Effector memory CD4-positive, alpha-beta T cell (primary cell): ENCODE measurements around the gene MIER2.

Source experiments
- DNase-seq, 3 donors: peaks; one replicate each; pipeline ENCODE4 v3.0.0-alpha.2; 2020
- H3K27ac ChIP-seq: 2 replicates; pipeline ENCODE4 v1.7.0; 2013; ENCODE audit warnings: mild to moderate bottlenecking, low read length, moderate library complexity; ENCODE audit not compliant: insufficient read depth, poor library complexity, severe bottlenecking
- H3K27me3 ChIP-seq: replicated peaks from 2 replicates; pipeline ENCODE4 v1.7.0; 2013; ENCODE audit warnings: mild to moderate bottlenecking, low read length; ENCODE audit not compliant: insufficient read depth, control insufficient read depth, poor library complexity, severe bottlenecking
- H3K36me3 ChIP-seq: 2 replicates; pipeline ENCODE4 v1.7.0; 2013; ENCODE audit warnings: mild to moderate bottlenecking, low read length, moderate library complexity; ENCODE audit not compliant: control insufficient read depth, insufficient read depth
- H3K4me1 ChIP-seq: 2 replicates; pipeline ENCODE4 v1.7.0; 2013; ENCODE audit warnings: low read length, mild to moderate bottlenecking; ENCODE audit not compliant: control insufficient read depth, insufficient read depth, poor library complexity, severe bottlenecking
- H3K4me3 ChIP-seq: 2 replicates; pipeline ENCODE4 v1.7.0; 2013; ENCODE audit warnings: low read length, low read depth, mild to moderate bottlenecking; ENCODE audit not compliant: insufficient read depth, poor library complexity, severe bottlenecking
- H3K9me3 ChIP-seq: 2 replicates; pipeline ENCODE4 v1.7.0; 2013; ENCODE audit warnings: mild to moderate bottlenecking, low read length, moderate library complexity; ENCODE audit not compliant: control insufficient read depth

The MIER2 gene

GRCh38 chr19:322616-323015 lies 22.0 kb downstream of the MIER2 start:
- Histone ChIP-seq H3K27ac (no peak overlapping the region), H3K36me3 (peaks cover 29% of the 10 kb centered on the region), H3K4me1 (no peaks in the 10 kb centered on the region), H3K9me3 (no peaks in the 10 kb centered on the region), H3K4me3 (no peak overlapping the region), H3K27me3 (no peaks in the 10 kb centered on the region)
- no peak for DNase-seq

DNA sequence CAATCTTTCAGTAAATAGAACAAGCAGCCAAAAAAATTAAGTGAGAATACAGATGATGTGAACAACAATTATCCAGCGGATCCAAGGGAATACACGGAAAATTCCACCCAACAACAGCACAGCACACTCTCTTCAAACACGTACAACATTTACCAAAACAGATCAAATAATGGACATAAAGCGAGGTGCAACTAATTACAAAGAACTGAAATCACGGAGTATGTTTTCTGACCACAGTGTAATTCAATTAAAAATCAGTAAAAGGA lies 26.2 kb downstream of the MIER2 start:
- no peak overlapping the region for H3K27ac ChIP-seq
- H3K4me1 ChIP-seq, result no peaks in the 10 kb centered on the region
- no peak for DNase-seq
- no peak overlapping the region for H3K4me3 ChIP-seq
- H3K9me3 ChIP-seq, result no peaks in the 10 kb centered on the region
- H3K36me3 ChIP-seq, result peaks cover 9% of the 10 kb centered on the region
- H3K27me3 ChIP-seq, result no peaks in the 10 kb centered on the region

- DNase-seq, result no peak
- no peaks in the 10 kb centered on the region for H3K9me3 ChIP-seq
- peaks cover 12% of the 10 kb centered on the region for H3K36me3 ChIP-seq
- H3K27me3 ChIP-seq, result no peaks in the 10 kb centered on the region
- no peak overlapping the region for H3K4me3 ChIP-seq
- no peaks in the 10 kb centered on the region for H3K4me1 ChIP-seq
- H3K27ac ChIP-seq, result no peak overlapping the region
These were observed 26.7 kb downstream of the MIER2 start for GRCh38 chr19:317710-318508.

DNA sequence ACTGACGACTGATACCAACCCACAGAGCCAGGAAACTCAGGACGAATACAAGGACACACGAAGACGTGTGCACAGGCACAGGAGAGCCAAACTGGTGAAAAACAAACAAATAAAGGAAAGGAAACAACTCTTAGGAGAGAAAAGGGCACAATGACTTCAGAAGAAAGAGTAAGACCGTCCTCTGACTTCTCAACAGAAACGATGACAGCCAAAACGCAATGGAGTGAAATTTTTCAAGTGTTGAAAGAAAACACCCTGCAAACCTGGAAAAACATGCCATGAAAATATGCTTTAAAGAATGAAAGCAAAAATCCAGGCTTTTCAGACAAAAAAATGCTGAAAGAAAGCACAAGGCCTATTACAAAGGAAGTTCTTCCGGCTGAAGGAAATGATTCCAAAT lies 28.8 kb downstream of the MIER2 start:
- no peak for DNase-seq
- no peaks in the 10 kb centered on the region for H3K4me1 ChIP-seq
- H3K9me3 ChIP-seq, result no peaks in the 10 kb centered on the region
- no peaks in the 10 kb centered on the region for H3K27me3 ChIP-seq
- no peak overlapping the region for H3K27ac ChIP-seq
- H3K4me3 ChIP-seq, result no peak overlapping the region
- H3K36me3 ChIP-seq, result peaks cover 16% of the 10 kb centered on the region

DNA sequence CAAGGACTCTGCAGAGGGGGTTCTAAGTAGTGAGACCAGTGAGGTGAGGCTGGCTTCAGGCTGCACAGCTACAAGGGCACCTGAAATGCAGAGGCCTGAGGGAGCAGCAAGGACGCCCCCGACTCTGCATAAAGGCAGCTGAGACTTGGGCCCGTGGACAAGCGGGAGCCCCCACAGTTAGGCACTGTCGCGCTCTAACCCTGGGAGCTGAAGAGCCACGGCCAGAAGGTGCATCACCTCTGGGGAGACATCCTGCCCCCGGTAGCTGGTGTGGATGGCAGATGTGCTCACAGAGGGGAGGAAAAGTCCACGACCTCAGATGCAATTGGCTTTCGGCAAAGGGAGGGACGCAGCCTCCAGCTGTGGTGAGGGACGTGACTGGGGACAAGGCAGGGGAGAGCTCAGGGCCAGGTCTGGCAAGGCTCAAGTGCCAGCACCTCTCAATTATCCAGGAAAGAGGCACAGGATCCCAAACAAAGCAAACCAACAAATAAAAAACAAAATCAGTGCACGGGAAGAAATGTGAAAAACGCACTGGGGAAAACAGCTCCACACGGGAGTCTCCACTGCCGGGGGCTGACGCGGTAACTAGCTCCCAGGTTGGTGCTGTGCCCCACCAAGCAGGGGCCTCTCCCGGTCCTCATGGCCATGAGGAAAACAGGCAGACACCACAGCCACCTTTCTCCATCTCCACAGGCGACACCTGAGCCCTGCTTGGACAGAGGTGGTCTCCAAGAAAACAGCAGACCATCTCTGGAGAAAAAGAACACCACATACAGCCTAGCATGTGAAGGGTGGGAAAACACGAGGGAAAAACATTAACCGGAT lies 30.4 kb downstream of the MIER2 start:
- no peak for DNase-seq
- Histone ChIP-seq H3K36me3 (peaks cover 17% of the 10 kb centered on the region), H3K4me3 (no peak overlapping the region), H3K27me3 (no peaks in the 10 kb centered on the region), H3K27ac (no peak overlapping the region), H3K9me3 (no peaks in the 10 kb centered on the region), H3K4me1 (no peaks in the 10 kb centered on the region)

GRCh38 chr19:313169-313987 lies 31.2 kb downstream of the MIER2 start:
- Histone ChIP-seq H3K27ac (no peak overlapping the region), H3K4me1 (no peaks in the 10 kb centered on the region), H3K36me3 (peaks cover 17% of the 10 kb centered on the region), H3K4me3 (no peak overlapping the region), H3K9me3 (no peaks in the 10 kb centered on the region), H3K27me3 (no peaks in the 10 kb centered on the region)
- no peak for DNase-seq

DNA sequence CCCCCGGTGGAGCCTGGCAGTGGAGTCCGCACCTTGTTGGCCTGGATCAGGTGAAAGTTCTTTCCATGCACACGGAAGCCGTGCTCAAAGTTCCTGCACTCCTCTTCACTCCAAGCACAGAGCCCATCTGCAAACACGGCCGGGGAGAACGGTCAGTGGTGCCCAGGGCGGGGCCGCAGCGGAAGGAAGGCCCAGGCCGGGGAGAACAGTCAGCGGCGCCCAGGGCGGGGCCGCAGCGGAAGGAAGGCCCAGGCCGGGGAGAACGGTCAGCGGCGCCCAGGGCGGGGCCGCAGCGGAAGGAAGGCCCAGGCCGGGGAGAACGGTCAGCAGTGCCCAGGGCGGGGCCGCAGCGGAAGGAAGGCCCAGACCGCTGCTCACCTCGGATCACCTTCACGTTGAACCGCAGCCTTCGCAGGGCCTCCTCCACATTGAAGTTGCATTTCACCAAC lies 32.8 kb downstream of the MIER2 start:
- H3K4me3 ChIP-seq, result no peak overlapping the region
- no peaks in the 10 kb centered on the region for H3K4me1 ChIP-seq
- no peaks in the 10 kb centered on the region for H3K27me3 ChIP-seq
- H3K27ac ChIP-seq, result no peak overlapping the region
- DNase-seq, result no peak
- H3K9me3 ChIP-seq, result no peaks in the 10 kb centered on the region
- H3K36me3 ChIP-seq, result peaks cover 28% of the 10 kb centered on the region

DNA sequence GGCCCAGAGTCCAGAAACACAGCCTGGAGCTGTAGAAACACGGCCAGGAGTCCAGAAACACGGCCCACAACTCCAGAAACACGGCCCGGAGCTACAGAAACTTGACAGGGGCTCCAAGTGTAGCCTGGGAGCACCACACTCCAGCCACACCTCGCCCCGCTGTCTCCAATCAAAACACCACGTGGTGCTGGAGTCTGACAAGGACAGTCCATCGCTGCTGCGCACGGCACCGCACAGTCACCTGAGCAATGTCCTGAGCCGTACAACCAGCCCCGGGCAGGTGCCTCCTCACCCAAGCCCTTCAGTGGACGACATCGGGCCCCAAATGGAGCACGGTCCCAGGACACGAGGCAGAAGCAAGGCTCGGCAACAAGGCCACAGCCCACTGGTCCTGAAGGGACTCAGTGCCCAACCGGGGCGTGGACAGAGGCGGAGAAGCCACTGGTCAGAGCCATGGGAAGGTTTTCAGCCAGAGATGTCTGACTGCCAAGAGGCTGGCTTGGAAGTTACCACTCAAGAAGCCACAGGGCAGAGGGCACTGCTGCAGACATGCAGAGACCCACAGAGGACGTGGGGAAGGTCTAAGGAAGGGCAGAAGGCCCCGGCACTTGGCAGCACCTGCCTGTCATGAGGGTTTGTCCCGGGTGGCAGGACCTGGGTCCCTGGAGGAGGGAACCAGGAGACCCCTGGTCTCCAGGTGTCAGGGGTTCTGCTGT lies 33.7 kb downstream of the MIER2 start:
- no peak overlapping the region for H3K27ac ChIP-seq
- no peaks in the 10 kb centered on the region for H3K9me3 ChIP-seq
- peaks cover 37% of the 10 kb centered on the region for H3K36me3 ChIP-seq
- DNase-seq, result no peak
- no peak overlapping the region for H3K4me3 ChIP-seq
- no peaks in the 10 kb centered on the region for H3K4me1 ChIP-seq
- no peaks in the 10 kb centered on the region for H3K27me3 ChIP-seq

- Histone ChIP-seq H3K36me3 (peaks cover 43% of the 10 kb centered on the region), H3K4me1 (no peaks in the 10 kb centered on the region), H3K27ac (no peak overlapping the region), H3K4me3 (no peak overlapping the region), H3K9me3 (no peaks in the 10 kb centered on the region), H3K27me3 (no peaks in the 10 kb centered on the region)
- DNase-seq, result no peak
These were observed 34.4 kb downstream of the MIER2 start for GRCh38 chr19:310141-310651.
